Measurements from ENCODE around the gene ITPR1.

ITPR1 gene

GRCh38 chr3:4812591-4812990 is 319.4 kb downstream of the ITPR1 start:
- no peak for TF ChIP-seq CTCF (IDR thresholded peaks at IDR 0.05; ENCODE audit: low read depth, low read length)
- no peak for DNase-seq (ENCODE audit: extremely low read depth, low read depth)

GRCh38 chr3:4813909-4814304 is 320.8 kb downstream of the ITPR1 start:
- TF ChIP-seq CTCF (IDR thresholded peaks at IDR 0.05; ENCODE audit: low read depth, low read length): no peak

GRCh38 chr3:4814305-4814903 is 321.3 kb downstream of the ITPR1 start:
- DNase-seq (ENCODE audit: extremely low read depth, low read depth): no peak
- no peak for TF ChIP-seq CTCF (IDR thresholded peaks at IDR 0.05; ENCODE audit: low read depth, low read length)

More at GRCh38 chr3:4813909-4814304, 320.8 kb downstream of the ITPR1 start:
- no peak for DNase-seq (ENCODE audit: extremely low read depth, low read depth)

- no peak for TF ChIP-seq CTCF (IDR thresholded peaks at IDR 0.05; ENCODE audit: low read depth, low read length)
- DNase-seq (ENCODE audit: extremely low read depth, low read depth): no peak
Observed at GRCh38 chr3:4814904-4815574, 321.9 kb downstream of the ITPR1 start.

GRCh38 chr3:4816306-4816705 is 323.2 kb downstream of the ITPR1 start:
- no peak for TF ChIP-seq CTCF (IDR thresholded peaks at IDR 0.05; ENCODE audit: low read depth, low read length)
- no peak for DNase-seq (ENCODE audit: extremely low read depth, low read depth)

DNA sequence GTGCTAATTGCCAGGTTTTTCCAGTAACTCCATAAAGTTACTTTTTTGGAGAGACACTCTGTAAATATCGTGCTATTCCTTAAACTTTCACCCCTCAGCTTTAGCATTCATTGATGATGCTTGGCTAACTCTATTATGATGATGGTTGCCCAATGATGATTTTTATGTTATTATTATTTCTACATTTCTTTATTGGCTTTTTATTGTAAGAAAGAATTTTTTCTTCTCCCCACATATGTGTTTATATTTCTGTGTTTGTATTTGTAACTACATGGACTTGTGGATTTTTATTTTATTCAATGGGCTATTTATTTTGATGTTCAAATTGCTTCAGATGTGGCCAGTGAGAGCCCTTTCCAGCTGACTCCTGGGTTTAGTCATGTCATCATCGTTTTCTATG is 323.6 kb downstream of the ITPR1 start:
- DNase-seq (ENCODE audit: extremely low read depth, low read depth): no peak
- TF ChIP-seq CTCF (IDR thresholded peaks at IDR 0.05; ENCODE audit: low read depth, low read length): no peak

- no peak for TF ChIP-seq CTCF (IDR thresholded peaks at IDR 0.05; ENCODE audit: low read depth, low read length)
- DNase-seq (ENCODE audit: extremely low read depth, low read depth): no peak
Observed at GRCh38 chr3:4817128-4817527, 324.0 kb downstream of the ITPR1 start.
